ENCODE data around the gene MOGAT1.
"Not testable (repeated sequence)": the region's sequence is repeated elsewhere in the genome, so short reads cannot be mapped to it uniquely, and the experiment has no call there.

Gene MOGAT1

GRCh38 chr2:222683805-222684204 lies 12.3 kb downstream of the MOGAT1 start:
- no peaks in the 10 kb centered on the region for H3K4me1 ChIP-seq (ENCODE audit: insufficient read depth, low read length)
- no peak overlapping the region for H2AFZ ChIP-seq (ENCODE audit: low read depth, low read length)
- no peaks in the 10 kb centered on the region for H3K27me3 ChIP-seq (ENCODE audit: insufficient read depth, low read length)
- no peaks in the 10 kb centered on the region for H3K36me3 ChIP-seq (ENCODE audit: insufficient read depth, low read length)
- no peak overlapping the region for H3K4me3 ChIP-seq (ENCODE audit: low read length)
- H3K9me3 ChIP-seq (ENCODE audit: low read length): no peaks in the 10 kb centered on the region

GRCh38 chr2:222686086-222686750 lies 14.8 kb downstream of the MOGAT1 start:
- H2AFZ ChIP-seq (ENCODE audit: low read depth, low read length): no peak overlapping the region
- no peaks in the 10 kb centered on the region for H3K27me3 ChIP-seq (ENCODE audit: insufficient read depth, low read length)
- H3K4me1 ChIP-seq (ENCODE audit: insufficient read depth, low read length): no peaks in the 10 kb centered on the region
- no peaks in the 10 kb centered on the region for H3K9me3 ChIP-seq (ENCODE audit: low read length)
- no peaks in the 10 kb centered on the region for H3K36me3 ChIP-seq (ENCODE audit: insufficient read depth, low read length)
- H3K4me3 ChIP-seq (ENCODE audit: low read length): no peak overlapping the region

- H3K9me3 ChIP-seq (ENCODE audit: low read length): no peaks in the 10 kb centered on the region
- H3K4me3 ChIP-seq (ENCODE audit: low read length): no peak overlapping the region
- no peaks in the 10 kb centered on the region for H3K4me1 ChIP-seq (ENCODE audit: insufficient read depth, low read length)
- no peak overlapping the region for H2AFZ ChIP-seq (ENCODE audit: low read depth, low read length)
- no peaks in the 10 kb centered on the region for H3K27me3 ChIP-seq (ENCODE audit: insufficient read depth, low read length)
- H3K36me3 ChIP-seq (ENCODE audit: insufficient read depth, low read length): no peaks in the 10 kb centered on the region
Observed at GRCh38 chr2:222688917-222689316, 17.5 kb downstream of the MOGAT1 start.

- no peak overlapping the region for H2AFZ ChIP-seq (ENCODE audit: low read depth, low read length)
- no peaks in the 10 kb centered on the region for H3K36me3 ChIP-seq (ENCODE audit: insufficient read depth, low read length)
Observed at GRCh38 chr2:222689322-222689721, 17.9 kb downstream of the MOGAT1 start.

GRCh38 chr2:222690564-222691200 lies 19.2 kb downstream of the MOGAT1 start:
- peaks cover 11% of the 10 kb centered on the region for H3K4me1 ChIP-seq (ENCODE audit: insufficient read depth, low read length)
- H2AFZ ChIP-seq (ENCODE audit: low read depth, low read length): no peak overlapping the region
- H3K9me3 ChIP-seq (ENCODE audit: low read length): no peaks in the 10 kb centered on the region
- no peaks in the 10 kb centered on the region for H3K27me3 ChIP-seq (ENCODE audit: insufficient read depth, low read length)
- no peaks in the 10 kb centered on the region for H3K36me3 ChIP-seq (ENCODE audit: insufficient read depth, low read length)
- H3K4me3 ChIP-seq (ENCODE audit: low read length): no peak overlapping the region

More at GRCh38 chr2:222689322-222689721, 17.9 kb downstream of the MOGAT1 start:
- H3K4me3 ChIP-seq (ENCODE audit: low read length): no peak overlapping the region
- H3K9me3 ChIP-seq (ENCODE audit: low read length): no peaks in the 10 kb centered on the region
- peaks cover 2% of the 10 kb centered on the region for H3K4me1 ChIP-seq (ENCODE audit: insufficient read depth, low read length)
- H3K27me3 ChIP-seq (ENCODE audit: insufficient read depth, low read length): no peaks in the 10 kb centered on the region

- not testable (repeated sequence) for H3K36me3 ChIP-seq (ENCODE audit: insufficient read depth, low read length); H3K27me3 ChIP-seq (ENCODE audit: insufficient read depth, low read length); H3K4me3 ChIP-seq (ENCODE audit: low read length); H2AFZ ChIP-seq (ENCODE audit: low read depth, low read length); H3K9me3 ChIP-seq (ENCODE audit: low read length)
- H3K4me1 ChIP-seq (ENCODE audit: insufficient read depth, low read length): peaks cover 11% of the 10 kb centered on the region
Observed at GRCh38 chr2:222693413-222693812, 22.0 kb downstream of the MOGAT1 start.

GRCh38 chr2:222693837-222694236 lies 22.4 kb downstream of the MOGAT1 start:
- no peaks in the 10 kb centered on the region for H3K9me3 ChIP-seq (ENCODE audit: low read length)
- H3K36me3 ChIP-seq (ENCODE audit: insufficient read depth, low read length): no peaks in the 10 kb centered on the region
- H3K27me3 ChIP-seq (ENCODE audit: insufficient read depth, low read length): no peaks in the 10 kb centered on the region
- no peak overlapping the region for H2AFZ ChIP-seq (ENCODE audit: low read depth, low read length)
- H3K4me1 ChIP-seq (ENCODE audit: insufficient read depth, low read length): peaks cover 11% of the 10 kb centered on the region
- H3K4me3 ChIP-seq (ENCODE audit: low read length): no peak overlapping the region

GRCh38 chr2:222698276-222698675 lies 26.8 kb downstream of the MOGAT1 start:
- no peaks in the 10 kb centered on the region for H3K9me3 ChIP-seq (ENCODE audit: low read length)
- H3K27me3 ChIP-seq (ENCODE audit: insufficient read depth, low read length): no peaks in the 10 kb centered on the region
- H3K4me1 ChIP-seq (ENCODE audit: insufficient read depth, low read length): peaks cover 11% of the 10 kb centered on the region
- no peak overlapping the region for H2AFZ ChIP-seq (ENCODE audit: low read depth, low read length)
- no peaks in the 10 kb centered on the region for H3K36me3 ChIP-seq (ENCODE audit: insufficient read depth, low read length)
- H3K4me3 ChIP-seq (ENCODE audit: low read length): no peak overlapping the region

- H3K4me3 ChIP-seq (ENCODE audit: low read length): no peak overlapping the region
- H3K27me3 ChIP-seq (ENCODE audit: insufficient read depth, low read length): no peaks in the 10 kb centered on the region
- no peaks in the 10 kb centered on the region for H3K9me3 ChIP-seq (ENCODE audit: low read length)
- no peaks in the 10 kb centered on the region for H3K4me1 ChIP-seq (ENCODE audit: insufficient read depth, low read length)
- no peak overlapping the region for H2AFZ ChIP-seq (ENCODE audit: low read depth, low read length)
- no peaks in the 10 kb centered on the region for H3K36me3 ChIP-seq (ENCODE audit: insufficient read depth, low read length)
Observed at GRCh38 chr2:222701233-222701632, 29.8 kb downstream of the MOGAT1 start.

GRCh38 chr2:222701721-222702131 lies 30.3 kb downstream of the MOGAT1 start:
- Histone ChIP-seq H2AFZ (ENCODE audit: low read depth, low read length) (no peak overlapping the region), H3K36me3 (ENCODE audit: insufficient read depth, low read length) (no peaks in the 10 kb centered on the region), H3K9me3 (ENCODE audit: low read length) (no peaks in the 10 kb centered on the region), H3K27me3 (ENCODE audit: insufficient read depth, low read length) (no peaks in the 10 kb centered on the region), H3K4me1 (ENCODE audit: insufficient read depth, low read length) (no peaks in the 10 kb centered on the region), H3K4me3 (ENCODE audit: low read length) (no peak overlapping the region)

- Histone ChIP-seq H2AFZ (ENCODE audit: low read depth, low read length) (no peak overlapping the region), H3K27me3 (ENCODE audit: insufficient read depth, low read length) (no peaks in the 10 kb centered on the region), H3K9me3 (ENCODE audit: low read length) (no peaks in the 10 kb centered on the region), H3K4me3 (ENCODE audit: low read length) (no peak overlapping the region), H3K36me3 (ENCODE audit: insufficient read depth, low read length) (no peaks in the 10 kb centered on the region), H3K4me1 (ENCODE audit: insufficient read depth, low read length) (no peaks in the 10 kb centered on the region)
Observed at GRCh38 chr2:222703091-222703490, 31.6 kb downstream of the MOGAT1 start.

- Histone ChIP-seq H3K4me1 (ENCODE audit: insufficient read depth, low read length) (peaks cover 2% of the 10 kb centered on the region), H3K9me3 (ENCODE audit: low read length) (no peaks in the 10 kb centered on the region), H3K36me3 (ENCODE audit: insufficient read depth, low read length) (no peaks in the 10 kb centered on the region), H2AFZ (ENCODE audit: low read depth, low read length) (no peak overlapping the region), H3K4me3 (ENCODE audit: low read length) (no peak overlapping the region), H3K27me3 (ENCODE audit: insufficient read depth, low read length) (no peaks in the 10 kb centered on the region)
Observed at GRCh38 chr2:222703886-222704285, 32.4 kb downstream of the MOGAT1 start.

GRCh38 chr2:222706616-222707015 lies 35.2 kb downstream of the MOGAT1 start:
- peaks cover 6% of the 10 kb centered on the region for H3K4me1 ChIP-seq (ENCODE audit: insufficient read depth, low read length)
- no peaks in the 10 kb centered on the region for H3K36me3 ChIP-seq (ENCODE audit: insufficient read depth, low read length)
- H3K9me3 ChIP-seq (ENCODE audit: low read length): no peaks in the 10 kb centered on the region

More at GRCh38 chr2:222706616-222707015, 35.2 kb downstream of the MOGAT1 start:
- no peaks in the 10 kb centered on the region for H3K27me3 ChIP-seq (ENCODE audit: insufficient read depth, low read length)
- no peak overlapping the region for H2AFZ ChIP-seq (ENCODE audit: low read depth, low read length)
- no peak overlapping the region for H3K4me3 ChIP-seq (ENCODE audit: low read length)

Measured in neuron (in vitro differentiated cells).